Adrenal gland (tissue), 5 donors: ENCODE results near the gene TMEM50A.

ENCODE experiments used
- POLR2A ChIP-seq, 2 donors: fragments of 450-650 bp; IDR thresholded peaks; one replicate each; pipeline ENCODE4 v1.6.1; 2017; ENCODE audit warnings: antibody characterized with exemption in 2 of 2, mild to moderate bottlenecking in 2 of 2, moderate library complexity in 1 of 2
- TF ChIP-seq, protein P1 (sequence below), 6 experiments: fragments of 450-650 bp in 4 of 6; fragments of 200-600 bp in 2 of 6; sonication (generic) in 1 of 6; IDR thresholded peaks; 1 replicate in 5 of 6; 2 replicates in 1 of 6; pipeline versions ENCODE4 v1.5.1 to v1.8.0; 2016 to 2021; ENCODE audit warnings: antibody characterized with exemption in 6 of 6, mild to moderate bottlenecking in 2 of 6, moderate library complexity in 1 of 6
- donor health status: DM: no; HTN: no; CAD: no.

- TF ChIP-seq, protein P1, sequence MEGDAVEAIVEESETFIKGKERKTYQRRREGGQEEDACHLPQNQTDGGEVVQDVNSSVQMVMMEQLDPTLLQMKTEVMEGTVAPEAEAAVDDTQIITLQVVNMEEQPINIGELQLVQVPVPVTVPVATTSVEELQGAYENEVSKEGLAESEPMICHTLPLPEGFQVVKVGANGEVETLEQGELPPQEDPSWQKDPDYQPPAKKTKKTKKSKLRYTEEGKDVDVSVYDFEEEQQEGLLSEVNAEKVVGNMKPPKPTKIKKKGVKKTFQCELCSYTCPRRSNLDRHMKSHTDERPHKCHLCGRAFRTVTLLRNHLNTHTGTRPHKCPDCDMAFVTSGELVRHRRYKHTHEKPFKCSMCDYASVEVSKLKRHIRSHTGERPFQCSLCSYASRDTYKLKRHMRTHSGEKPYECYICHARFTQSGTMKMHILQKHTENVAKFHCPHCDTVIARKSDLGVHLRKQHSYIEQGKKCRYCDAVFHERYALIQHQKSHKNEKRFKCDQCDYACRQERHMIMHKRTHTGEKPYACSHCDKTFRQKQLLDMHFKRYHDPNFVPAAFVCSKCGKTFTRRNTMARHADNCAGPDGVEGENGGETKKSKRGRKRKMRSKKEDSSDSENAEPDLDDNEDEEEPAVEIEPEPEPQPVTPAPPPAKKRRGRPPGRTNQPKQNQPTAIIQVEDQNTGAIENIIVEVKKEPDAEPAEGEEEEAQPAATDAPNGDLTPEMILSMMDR (IDR thresholded peaks at IDR 0.05) = no peak
- TF ChIP-seq POLR2A (IDR thresholded peaks at IDR 0.05) = no peak
These were observed 31.1 kb downstream of the TMEM50A start for GRCh38 chr1:25369241-25369640.
